Neutrophil (primary cell): ENCODE measurements around the gene KRT73.

Experiments
- H3K27ac ChIP-seq: fragments of 200-600 bp; sonication (generic); 2 replicates; pipeline ENCODE4 v1.5.1; 2016; ENCODE audit warnings: mild to moderate bottlenecking, moderate library complexity
- H3K27me3 ChIP-seq: fragments of 200-600 bp; sonication (generic); 2 replicates; pipeline ENCODE4 v1.6.0; 2016; ENCODE audit warnings: mild to moderate bottlenecking
- H3K36me3 ChIP-seq: fragments of 200-600 bp; sonication (generic); 2 replicates; pipeline ENCODE4 v1.5.1; 2017
- H3K4me1 ChIP-seq, 2 experiments: fragments of 200-600 bp in 1 of 2; sonication (generic) in 1 of 2; 1 replicate in 1 of 2; 2 replicates in 1 of 2; pipeline versions ENCODE4 v1.5.1 to v1.6.1; 2013 to 2016; ENCODE audit warnings: low read depth in 1 of 2, low read length in 1 of 2, mild to moderate bottlenecking in 1 of 2, moderate library complexity in 1 of 2; ENCODE audit not compliant: control insufficient read depth in 1 of 2, insufficient read depth in 1 of 2
- H3K4me3 ChIP-seq, 2 experiments: fragments of 200-600 bp in 1 of 2; sonication (generic) in 1 of 2; 1 replicate in 1 of 2; 2 replicates in 1 of 2; pipeline ENCODE4 v1.5.1; 2013 to 2016; ENCODE audit warnings: low read depth in 1 of 2, low read length in 1 of 2, mild to moderate bottlenecking in 1 of 2, moderate library complexity in 1 of 2
- H3K9me3 ChIP-seq: fragments of 200-600 bp; sonication (generic); 2 replicates; pipeline ENCODE4 v1.5.1; 2016
- CTCF ChIP-seq: fragments of 200-600 bp; sonication (generic); IDR thresholded peaks from 2 replicates; pipeline ENCODE4 v1.5.1; 2016; ENCODE audit warnings: antibody characterized with exemption

Gene KRT73

GRCh38 chr12:52577316-52577715, 41.0 kb downstream of the KRT73 start:
- H3K27me3 ChIP-seq, result no peaks in the 10 kb centered on the region
- TF ChIP-seq CTCF, result no peak
- H3K4me3 ChIP-seq, result no peak overlapping the region
- H3K4me1 ChIP-seq, result no peaks in the 10 kb centered on the region
- no peaks in the 10 kb centered on the region for H3K9me3 ChIP-seq
- no peak overlapping the region for H3K27ac ChIP-seq
- no peaks in the 10 kb centered on the region for H3K36me3 ChIP-seq

- no peak for TF ChIP-seq CTCF
- Histone ChIP-seq H3K27ac (no peak overlapping the region), H3K27me3 (no peaks in the 10 kb centered on the region)
Measured at GRCh38 chr12:52575948-52576347, 42.4 kb downstream of the KRT73 start.

GRCh38 chr12:52575256-52575655, 43.1 kb downstream of the KRT73 start:
- Histone ChIP-seq H3K27ac (no peak overlapping the region), H3K4me3 (no peak overlapping the region), H3K27me3 (no peaks in the 10 kb centered on the region), H3K4me1 (no peaks in the 10 kb centered on the region), H3K36me3 (no peaks in the 10 kb centered on the region), H3K9me3 (no peaks in the 10 kb centered on the region)
- TF ChIP-seq CTCF, result no peak

More at GRCh38 chr12:52575948-52576347, 42.4 kb downstream of the KRT73 start:
- H3K4me3 ChIP-seq, result no peak overlapping the region
- no peaks in the 10 kb centered on the region for H3K4me1 ChIP-seq
- H3K36me3 ChIP-seq, result no peaks in the 10 kb centered on the region
- no peaks in the 10 kb centered on the region for H3K9me3 ChIP-seq

- Histone ChIP-seq H3K36me3 (no peaks in the 10 kb centered on the region), H3K27me3 (no peaks in the 10 kb centered on the region), H3K27ac (no peak within 1 kb of the TSS), H3K4me1 (no peaks in the 10 kb centered on the region), H3K9me3 (no peaks in the 10 kb centered on the region), H3K4me3 (no peak within 1 kb of the TSS)
- TF ChIP-seq CTCF, result no peak
Measured at GRCh38 chr12:52573743-52574142, 44.6 kb downstream of the KRT73 start, which contains the start of gene KRT74. Gene KRT74, minus strand, starts transcription at chr12:52573843. Its CDS starts 66 bp downstream, at chr12:52573777.

- no peak overlapping the region for H3K4me3 ChIP-seq
- no peaks in the 10 kb centered on the region for H3K4me1 ChIP-seq
- no peak overlapping the region for H3K27ac ChIP-seq
- no peaks in the 10 kb centered on the region for H3K9me3 ChIP-seq
- no peak for TF ChIP-seq CTCF
- H3K36me3 ChIP-seq, result no peaks in the 10 kb centered on the region
- H3K27me3 ChIP-seq, result no peaks in the 10 kb centered on the region
Measured at GRCh38 chr12:52573306-52573705, 45.1 kb downstream of the KRT73 start.

- H3K9me3 ChIP-seq, result no peaks in the 10 kb centered on the region
- no peak for TF ChIP-seq CTCF
- no peaks in the 10 kb centered on the region for H3K4me1 ChIP-seq
- no peak overlapping the region for H3K4me3 ChIP-seq
- H3K36me3 ChIP-seq, result no peaks in the 10 kb centered on the region
- H3K27me3 ChIP-seq, result no peaks in the 10 kb centered on the region
- H3K27ac ChIP-seq, result no peak overlapping the region
Measured at GRCh38 chr12:52570511-52570910, 47.8 kb downstream of the KRT73 start.
